ENCODE measurements around the gene SPRR4.

Gene SPRR4, protein sequence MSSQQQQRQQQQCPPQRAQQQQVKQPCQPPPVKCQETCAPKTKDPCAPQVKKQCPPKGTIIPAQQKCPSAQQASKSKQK

DNA sequence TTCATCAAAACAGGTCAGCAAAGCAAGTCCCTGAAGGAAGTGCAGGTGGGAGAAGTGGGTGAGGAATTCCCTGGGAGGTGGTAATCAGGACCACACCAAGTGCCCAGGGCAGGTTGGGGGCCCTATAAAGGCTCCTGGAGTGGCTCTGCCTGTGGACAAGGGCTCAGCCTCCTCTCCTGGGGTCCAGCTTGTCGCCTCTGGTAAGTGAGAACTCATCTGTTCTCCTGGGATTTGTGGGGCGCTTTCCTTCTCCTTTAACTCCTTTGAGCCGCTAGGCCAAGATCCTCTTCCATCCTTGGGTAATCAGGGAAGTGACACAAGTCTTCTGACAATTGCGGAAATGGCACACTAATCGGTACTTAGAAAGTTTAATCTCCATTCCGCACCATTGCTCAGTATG lies at the start of gene SPRR4:
Gene SPRR4 (plus strand): TSS at position 154 of the 400 bp plus-strand sequence. CDS start 1,243 bp downstream, outside the sequence.
- DNase-seq = no peak

DNA sequence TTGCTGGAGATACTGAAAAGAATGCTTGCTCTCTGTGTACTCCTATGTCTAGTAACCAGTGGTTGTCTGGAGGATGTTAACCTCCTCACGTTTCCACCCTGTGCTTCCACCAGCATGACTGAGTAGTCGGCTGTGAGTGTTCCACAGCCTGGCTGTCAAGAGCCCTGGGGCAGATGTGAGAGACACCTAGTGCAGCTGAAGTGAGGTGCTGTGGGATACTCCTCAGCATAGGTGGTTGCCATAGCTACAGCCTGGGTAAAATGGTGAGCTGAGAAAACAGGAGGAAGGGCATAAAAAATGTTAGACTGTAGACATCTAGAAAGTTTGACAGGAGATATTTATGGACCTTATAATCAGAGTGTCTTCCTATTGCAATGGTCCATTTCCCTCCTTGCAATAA lies 46.3 kb upstream of the SPRR4 start:
- no peak for DNase-seq

DNA sequence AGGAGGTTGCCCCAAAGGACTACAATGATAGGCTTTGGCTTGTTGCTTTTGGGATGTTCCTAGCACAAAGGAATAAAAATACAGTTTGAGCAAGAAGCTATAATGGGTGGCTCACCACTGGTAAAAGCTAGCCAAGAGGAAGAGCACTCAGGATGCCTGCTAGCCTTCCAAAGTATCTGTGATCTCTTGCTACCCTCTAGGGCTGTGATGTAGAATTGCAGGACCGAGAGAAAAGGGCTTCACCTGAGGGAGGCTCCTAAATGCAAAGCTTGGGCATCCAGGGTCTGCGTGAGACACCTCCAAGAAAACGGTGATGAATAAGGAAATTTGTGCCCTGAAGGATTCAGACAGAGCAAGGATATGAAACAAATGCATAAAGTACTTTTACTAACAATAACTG lies 44.4 kb upstream of the SPRR4 start:
- no peak for DNase-seq

DNA sequence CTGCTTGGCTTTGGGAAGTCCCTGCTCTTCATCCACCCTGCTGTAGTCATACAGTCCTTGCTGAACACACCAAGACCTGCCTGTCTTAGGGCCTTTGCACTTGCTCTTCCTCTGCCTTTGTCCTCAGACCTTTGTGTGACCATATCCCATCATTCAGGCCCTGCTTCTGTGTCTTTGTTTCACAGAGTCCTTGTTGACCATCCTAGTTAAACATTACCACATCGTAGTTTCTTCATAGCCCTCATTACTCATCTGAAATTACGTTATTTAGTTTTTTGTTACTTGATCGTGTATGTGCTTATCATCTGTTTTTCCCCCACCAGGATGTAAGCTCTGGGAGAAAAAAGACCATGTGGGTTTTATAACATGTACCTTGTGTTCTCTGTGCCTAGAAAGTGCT lies 41.8 kb upstream of the SPRR4 start:
- DNase-seq = no peak

DNA sequence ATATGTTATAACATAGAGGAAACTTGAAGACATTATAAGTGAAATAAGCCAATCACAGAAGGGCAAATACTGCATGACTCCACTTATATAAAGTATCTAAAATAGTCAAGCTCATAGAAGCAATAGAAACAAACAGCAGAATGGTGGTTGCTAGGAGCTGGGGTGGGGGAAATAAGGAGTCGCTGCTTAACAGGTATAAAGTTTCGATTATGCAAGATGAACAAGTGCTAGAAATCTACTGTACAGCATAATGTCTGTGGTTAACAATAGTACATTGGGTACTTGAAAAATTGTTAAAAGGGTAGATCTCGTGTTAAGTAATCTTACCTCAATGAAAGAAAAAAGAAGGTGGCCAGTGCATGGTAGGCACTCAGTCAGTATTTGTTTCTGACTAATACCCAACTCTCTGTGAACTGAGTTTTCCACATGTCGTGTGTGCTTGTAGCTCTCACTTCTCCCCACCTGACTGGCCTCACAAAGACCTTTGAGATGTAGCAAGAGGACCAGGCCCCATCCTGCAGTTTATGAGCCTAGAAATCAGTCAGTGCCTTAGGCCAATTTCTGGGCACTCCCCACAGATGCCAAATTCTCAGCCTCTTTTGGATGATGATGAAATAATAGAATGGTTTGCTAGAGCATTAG lies 38.2 kb upstream of the SPRR4 start:
- DNase-seq = no peak

DNA sequence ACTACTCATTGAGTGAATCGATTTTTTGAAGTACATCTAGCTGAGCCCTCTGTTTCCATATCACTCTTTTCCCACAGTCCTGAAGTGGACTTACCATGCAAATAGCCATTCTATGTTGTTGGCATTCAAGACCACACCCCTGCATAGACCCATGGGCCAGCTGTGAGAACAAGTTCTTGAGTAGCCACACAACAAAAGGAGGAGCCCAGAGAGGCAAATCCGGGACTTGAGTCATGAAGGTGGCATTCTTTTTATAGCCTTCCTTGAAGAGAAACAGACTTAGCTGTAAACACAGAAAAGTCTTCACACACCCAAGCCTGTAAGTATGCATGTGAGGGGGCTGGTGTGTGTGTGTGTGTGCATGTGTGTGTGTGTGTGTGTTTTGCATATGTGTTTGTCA lies 37.3 kb upstream of the SPRR4 start:
- DNase-seq = no peak

DNA sequence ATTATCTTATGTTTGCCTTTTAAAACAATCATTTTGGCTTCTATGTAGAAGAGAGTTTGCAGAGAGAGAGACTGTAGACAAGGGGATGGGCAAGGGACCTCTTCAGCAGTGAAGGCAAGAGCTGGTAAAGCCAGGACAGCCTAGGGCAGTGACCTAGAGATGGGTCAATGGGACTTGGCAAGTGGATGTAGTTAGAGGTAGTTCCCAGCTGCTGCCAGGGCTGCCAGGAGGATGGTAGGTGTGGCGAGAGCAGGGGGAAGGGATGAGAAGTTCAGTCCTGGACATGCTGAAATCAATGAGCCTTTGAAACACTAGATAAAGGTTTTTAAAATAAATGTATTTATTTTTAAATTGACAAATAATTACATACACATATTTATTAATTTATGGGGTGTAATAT lies 29.8 kb upstream of the SPRR4 start:
- no peak for DNase-seq

DNA sequence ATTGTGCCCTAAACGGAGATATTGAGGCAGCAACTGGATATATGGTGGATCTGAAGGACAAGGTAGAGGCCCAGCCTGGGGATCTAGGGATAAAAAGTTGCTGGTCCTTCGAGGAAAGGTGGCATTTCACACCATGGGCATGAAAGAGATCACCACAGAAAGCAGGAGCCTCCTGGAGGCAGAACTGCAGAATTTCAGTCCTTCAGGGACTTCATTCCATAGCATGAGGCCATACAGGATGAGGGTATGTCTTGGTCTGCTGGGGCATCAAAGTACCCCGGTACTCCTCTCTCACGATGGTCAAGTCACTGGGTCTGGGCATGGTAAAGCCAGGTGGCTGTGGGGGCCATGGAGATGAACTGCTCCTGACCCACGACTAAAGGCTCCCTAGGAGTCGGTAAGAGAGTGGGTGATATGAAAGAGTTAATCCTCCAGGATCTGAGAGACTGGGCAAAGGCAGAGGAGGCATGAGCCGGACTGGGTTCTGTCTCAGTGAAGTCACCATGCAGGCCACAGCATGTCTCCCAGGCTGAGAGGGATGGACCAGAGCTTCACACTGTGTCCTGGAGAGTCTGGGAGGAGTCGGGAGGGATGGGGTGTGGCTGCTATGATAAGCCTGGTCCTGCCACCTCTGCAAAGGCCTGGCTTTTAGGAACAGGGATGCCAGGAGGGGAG lies 29.3 kb upstream of the SPRR4 start:
- DNase-seq = no peak

DNA sequence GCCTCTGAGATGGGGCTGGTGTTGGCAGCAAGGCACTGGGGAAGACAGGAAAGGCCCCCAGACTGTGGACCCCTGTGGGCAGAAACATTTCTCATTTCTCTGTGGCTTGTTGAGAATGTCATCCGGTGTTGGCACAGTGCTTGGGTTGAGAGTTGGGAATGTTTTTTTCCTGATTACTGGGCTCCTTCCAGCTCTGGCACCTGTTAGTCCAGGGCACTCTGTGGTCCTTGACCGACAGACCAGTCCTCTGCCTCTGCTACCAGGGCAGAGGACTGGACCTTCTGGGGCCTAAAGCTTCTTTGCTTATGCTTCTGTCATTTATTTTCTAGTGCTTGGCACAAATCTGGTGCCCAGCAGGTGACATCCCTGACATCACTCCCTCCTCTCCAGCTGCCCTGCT lies 28.3 kb upstream of the SPRR4 start:
- DNase-seq = no peak

DNA sequence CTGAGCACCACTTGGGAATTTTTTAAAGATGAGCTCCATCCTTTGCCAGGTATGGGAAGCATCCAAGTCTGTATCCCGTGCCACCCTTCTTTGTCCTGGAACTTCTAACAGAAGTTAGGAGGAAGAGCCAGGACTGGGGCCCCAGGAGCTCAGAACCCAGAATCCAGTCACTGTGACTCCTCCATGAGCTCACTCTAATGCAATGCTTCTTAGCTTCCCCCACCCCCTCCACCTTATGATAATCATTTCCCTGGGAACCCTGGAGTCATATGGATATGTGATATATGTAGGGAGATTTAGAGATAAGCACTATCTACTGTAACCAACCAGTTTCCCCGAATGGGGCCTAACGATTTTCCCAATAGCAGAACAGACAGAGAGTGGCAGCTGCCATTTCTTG lies 24.2 kb upstream of the SPRR4 start:
- DNase-seq = no peak

DNA sequence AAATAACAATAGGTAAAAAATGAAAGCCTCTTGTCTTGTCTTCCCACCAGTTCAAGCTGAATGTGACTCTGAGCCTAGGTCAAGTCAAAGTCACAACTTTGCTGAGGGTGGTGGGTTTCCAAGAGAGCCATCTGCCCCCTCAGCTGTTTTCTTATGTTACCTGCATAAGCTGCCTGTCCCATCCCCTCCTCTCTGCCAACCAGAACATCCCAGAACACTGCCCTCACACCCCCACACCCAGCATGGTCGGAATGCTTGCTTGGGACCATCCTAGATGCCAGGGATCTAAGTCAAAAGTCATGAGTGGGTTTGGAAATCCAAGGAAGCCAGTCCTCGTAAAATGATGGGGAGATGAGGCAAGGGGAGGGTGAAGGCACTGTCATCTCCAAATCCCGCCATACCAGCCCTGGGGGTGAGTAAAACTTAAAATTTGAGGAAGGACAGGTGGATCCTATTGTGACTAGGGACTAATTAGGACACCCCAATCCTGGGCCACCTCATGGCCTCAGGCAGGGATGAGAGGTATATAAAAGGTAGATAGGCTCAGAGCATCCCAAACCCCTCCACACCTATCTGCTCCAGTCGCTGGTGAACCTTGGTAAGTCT lies 23.7 kb upstream of the SPRR4 start, which contains the start of gene SPRR5:
Gene SPRR5 (plus strand): TSS at position 556 of the 606 bp plus-strand sequence. CDS start 1,349 bp downstream, outside the sequence.
- no peak for DNase-seq

DNA sequence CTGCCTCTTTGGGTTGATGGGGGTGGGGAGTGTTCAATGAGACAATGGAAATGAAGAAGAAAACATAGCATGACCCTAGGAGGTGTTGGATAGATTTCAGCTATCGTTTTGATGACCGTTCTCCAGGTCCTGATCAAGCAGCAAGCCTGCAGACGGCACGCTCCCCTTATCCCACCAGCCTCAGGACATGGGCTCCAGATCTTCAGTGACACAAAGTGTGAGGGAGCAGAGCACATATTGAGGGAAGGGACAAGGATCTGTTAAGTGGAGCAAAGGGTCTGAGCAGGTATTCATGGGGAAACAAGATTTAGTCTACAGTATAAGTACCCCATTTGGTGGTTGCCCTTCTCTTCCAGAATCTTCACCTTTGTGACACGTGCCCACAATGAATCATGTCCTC lies 18.7 kb upstream of the SPRR4 start:
- no peak for DNase-seq

DNA sequence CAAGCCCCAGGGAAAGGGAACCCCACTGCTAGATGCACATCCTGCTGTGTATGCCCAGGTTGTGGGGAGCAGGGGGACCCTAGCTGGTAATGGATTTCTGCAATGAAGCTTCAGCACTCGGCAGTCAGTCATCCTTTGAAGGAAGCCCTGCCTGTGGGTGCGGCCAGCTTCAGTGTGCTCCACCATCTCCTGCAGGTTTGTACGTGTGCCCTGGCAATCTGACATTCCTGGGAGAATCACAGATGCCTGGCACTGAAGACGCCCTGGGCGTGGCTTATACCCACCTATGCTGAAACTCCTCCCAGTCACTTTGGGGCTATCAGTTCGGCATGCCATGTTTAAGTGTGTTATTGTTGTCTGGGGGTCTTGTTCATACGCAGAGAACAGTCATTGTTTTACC lies 16.7 kb upstream of the SPRR4 start:
- no peak for DNase-seq

DNA sequence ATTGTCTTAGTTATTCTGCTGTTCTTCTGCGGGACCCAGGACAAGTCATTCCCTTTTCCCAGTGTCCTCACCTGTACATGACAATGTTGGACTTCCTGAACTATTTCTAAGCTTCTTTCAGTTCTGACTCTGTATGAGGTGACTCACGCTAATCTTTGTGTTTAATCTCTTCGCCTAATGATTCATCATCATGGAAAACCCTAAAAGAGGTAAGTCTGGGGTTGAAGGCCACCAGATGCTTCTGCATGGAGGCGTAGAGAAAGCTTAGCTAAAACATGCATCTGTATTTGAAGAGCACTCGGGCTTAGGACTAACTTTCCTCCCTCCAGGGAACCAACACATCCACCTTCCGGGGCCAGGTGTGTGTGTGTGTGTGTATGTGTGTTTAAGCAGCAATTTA lies 16.0 kb upstream of the SPRR4 start:
- no peak for DNase-seq

DNA sequence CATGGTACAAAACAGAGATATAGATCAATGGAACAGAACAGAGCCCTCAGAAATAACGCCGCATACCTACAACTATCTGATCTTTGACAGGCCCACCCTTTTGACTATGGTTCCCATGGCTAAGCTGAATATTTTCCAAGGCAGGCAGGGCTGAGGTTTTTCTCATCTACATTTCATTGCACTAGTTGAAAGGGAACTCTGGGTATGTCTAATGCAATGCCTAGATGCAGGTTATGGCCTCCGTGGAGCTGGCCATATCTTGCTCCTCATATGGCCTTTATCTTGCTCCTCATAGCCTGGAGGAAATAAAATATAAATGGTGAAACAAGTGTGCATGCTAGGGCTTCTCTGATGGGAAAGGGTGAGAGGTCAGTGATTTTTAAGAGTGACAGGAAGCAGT lies 12.9 kb upstream of the SPRR4 start:
- DNase-seq = no peak

DNA sequence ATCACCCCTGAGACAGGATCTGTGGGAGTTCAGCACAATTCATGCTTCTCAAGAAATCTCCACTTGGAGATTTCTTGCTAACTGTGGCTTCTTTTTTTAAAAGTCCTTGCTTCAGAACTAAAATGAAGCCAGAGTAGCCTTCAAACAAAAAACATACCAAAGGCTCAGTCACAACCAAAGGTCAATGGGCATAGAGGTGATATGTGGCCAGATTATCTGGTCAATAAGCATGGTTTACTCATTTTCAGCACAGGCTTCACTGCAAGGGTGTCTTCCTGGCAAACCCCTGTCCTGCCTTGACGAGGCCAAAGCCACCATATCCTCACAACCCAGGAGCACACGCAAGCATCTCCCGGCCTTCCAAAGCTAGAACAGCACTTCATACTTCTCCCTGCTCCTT lies 11.2 kb upstream of the SPRR4 start:
- DNase-seq = no peak

DNA sequence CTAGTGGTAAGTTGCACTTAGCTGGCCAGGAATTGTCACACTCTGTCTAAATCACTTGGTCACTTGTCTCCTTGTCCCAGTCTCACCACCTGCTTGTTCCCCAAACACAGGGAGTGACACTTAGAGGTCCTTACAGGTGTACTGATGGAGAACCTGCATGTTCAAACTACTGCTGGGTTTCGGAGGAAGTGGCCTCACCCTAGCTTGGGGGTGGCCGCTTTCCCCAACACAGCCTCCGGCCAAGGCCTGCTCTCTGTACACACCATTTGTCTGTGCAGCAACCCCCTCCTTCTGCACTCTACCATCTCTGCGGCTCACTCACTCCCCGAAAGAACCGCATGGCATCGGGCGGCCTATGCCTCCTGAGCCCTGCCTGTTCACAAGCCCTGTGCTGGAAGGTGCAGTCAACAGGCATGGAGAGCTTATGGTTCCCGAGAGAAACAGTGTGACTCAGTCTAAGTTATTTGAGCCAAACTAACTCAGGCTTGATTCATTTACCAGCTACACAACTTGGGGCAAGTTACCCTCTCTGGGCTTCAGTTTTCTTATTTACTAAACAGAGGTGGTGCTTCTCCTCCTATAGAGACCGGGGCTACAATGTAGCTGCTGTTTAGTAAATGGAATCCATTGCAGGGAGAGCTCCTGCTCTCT lies 10.5 kb upstream of the SPRR4 start:
- no peak for DNase-seq

DNA sequence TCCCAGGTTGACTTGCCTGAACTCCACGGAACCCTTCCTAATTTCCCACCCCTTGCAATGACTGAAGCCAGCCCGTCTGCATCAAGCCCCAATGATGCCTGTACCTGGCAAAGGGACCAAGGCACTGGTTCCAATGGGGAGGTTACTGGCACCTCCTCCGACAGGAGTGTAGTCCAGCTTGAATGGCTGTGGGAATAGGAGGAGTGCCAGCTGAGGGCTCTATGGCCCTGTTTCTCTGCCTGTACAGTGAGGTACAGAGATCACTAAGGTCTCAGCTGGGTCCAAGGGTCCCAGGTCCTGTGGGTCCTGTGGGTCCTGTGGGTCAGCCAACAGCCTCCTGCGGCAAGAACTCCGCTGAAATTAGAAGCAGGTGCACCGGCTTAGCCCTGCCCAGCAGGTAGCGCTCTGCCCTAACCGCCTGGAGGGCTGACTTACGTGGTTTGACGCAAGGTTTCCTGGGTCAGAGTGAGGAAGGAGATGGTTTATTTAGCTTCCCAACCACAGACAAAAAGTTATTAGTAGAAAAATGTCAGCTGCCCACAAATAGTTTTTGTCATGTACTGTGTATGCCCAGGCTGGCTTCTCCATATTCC lies 9.9 kb upstream of the SPRR4 start:
- no peak for DNase-seq

DNA sequence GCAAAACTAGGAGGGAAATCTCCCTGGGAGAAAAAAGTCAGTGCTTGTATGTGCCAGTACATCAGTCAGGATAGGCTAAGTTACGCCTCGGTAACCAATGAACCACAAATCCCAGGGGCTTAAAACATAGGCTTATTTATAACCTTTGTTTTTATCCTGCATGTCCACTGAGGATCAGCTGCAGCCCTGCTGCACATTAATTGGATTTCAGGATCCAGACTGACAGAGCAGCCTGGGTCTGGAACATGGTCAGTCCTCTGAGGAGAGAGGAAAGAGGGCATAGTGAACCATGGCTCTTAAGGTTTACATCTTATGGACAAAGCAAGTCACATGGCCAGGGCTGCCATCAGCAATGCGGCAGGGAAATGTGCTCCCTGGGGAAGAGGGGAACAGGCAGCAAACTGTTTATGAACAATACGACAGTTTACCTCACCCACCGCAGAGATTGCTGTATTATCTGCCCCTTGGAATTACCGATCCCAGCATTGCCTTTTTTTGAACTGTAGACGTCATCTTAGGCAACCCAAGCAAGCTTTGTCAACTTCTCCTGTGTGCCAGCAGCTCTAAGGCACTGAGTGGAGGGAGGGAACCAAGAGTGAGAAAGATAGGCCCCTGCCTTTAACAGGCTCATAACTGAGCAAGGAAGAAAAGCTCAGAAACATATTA lies 9.1 kb upstream of the SPRR4 start:
- DNase-seq = no peak

DNA sequence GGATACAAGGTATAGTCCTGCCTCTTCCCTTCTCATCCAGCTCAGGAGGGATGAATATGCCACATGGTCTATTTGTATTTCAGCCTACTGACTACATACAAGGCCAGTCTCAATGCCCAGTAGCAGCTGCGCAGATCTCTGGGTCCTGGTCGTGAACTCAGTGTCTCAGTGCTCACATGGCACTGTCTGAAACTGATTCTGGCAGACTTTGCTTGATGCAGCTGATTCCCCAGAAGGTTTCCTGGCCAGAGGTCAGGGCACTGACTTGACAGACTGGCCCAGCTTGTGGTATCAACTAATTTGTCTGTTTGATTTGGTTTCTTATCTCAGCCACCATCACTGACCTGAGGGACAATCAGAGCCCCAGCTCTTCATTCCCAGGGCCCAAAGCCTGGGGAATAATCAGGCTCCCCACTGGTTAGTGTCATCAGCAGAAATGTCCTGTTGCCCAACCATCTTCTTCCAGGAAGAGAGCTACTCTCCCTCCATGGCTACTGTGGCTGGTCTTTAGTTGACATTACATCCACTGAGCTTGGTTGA lies 7.5 kb upstream of the SPRR4 start:
- no peak for DNase-seq

DNA sequence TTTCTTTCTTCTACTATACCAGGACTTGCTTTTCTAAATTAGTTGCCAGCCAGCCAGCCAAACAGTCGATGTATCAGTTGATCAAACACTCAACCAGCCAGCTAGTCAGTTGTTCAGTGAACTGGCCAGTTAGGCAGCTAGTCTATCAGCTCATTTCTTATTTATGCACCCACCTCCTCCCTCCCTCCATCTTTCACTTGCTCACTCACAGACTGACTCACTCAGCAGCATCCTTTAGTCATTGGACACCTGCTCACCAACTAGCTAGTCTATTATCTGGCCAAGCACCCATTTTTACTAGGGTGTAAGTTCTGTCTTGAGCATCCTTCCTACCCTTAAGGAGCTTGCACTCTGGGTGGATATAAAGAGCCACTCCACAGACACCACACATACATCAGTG lies 5.9 kb upstream of the SPRR4 start:
- DNase-seq = no peak

DNA sequence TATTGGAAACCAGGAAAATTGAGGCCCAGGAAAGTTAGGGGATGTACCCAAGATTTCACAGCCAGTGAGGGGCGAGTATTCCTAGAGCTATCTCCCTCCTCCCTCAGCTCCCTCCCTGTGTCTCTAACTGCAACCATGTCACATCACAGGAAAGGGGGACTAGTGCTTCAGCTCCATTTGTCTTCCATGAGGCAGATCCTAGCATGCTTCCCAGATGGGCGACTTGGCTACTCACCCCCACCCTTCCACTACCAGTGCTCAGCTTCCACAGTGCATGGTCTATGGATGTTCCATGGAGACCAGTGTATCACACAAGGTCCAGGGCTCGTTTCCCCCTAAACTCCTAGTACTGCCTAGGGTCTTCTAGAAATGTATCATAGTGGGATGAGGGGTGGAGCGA lies 4.6 kb upstream of the SPRR4 start:
- no peak for DNase-seq

DNA sequence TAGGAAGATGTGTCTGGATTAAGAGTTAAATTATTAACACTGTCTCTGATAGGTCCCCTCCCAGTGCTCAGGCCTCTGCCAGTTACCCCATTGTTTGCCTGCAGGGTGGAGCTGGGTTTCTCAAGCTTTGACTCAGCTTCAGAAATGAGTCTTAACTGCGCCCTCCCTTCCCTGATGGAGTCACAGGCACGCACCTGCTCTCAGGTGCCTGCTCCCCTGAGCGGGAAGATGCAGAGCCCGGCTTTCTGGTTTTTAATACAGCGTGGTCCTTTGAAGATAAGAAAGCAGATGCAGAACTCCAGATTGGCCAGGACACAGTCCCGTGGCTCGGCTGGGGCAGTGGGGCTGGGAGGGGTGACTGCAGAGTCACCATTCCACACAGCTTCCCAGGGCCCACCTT lies 3.2 kb upstream of the SPRR4 start:
- no peak for DNase-seq

Measured in stimulated activated CD4-positive, alpha-beta T cell treated with anti-CD3 and anti-CD28 coated beads, Interleukin-15, amount 100 ng/mL, for 24 hours (primary cell).